ENCODE results near the gene MEIS2. TPM values are rescaled to one million over a fixed set of nuclear protein-coding genes. Genes with fewer than 3 reads are reported as not detected.

MEIS2 gene
- total and polyA plus RNA-seq, 2 experiments from 2014 or later = 0.27 TPM; not detected in 1

- TF ChIP-seq, protein P1, sequence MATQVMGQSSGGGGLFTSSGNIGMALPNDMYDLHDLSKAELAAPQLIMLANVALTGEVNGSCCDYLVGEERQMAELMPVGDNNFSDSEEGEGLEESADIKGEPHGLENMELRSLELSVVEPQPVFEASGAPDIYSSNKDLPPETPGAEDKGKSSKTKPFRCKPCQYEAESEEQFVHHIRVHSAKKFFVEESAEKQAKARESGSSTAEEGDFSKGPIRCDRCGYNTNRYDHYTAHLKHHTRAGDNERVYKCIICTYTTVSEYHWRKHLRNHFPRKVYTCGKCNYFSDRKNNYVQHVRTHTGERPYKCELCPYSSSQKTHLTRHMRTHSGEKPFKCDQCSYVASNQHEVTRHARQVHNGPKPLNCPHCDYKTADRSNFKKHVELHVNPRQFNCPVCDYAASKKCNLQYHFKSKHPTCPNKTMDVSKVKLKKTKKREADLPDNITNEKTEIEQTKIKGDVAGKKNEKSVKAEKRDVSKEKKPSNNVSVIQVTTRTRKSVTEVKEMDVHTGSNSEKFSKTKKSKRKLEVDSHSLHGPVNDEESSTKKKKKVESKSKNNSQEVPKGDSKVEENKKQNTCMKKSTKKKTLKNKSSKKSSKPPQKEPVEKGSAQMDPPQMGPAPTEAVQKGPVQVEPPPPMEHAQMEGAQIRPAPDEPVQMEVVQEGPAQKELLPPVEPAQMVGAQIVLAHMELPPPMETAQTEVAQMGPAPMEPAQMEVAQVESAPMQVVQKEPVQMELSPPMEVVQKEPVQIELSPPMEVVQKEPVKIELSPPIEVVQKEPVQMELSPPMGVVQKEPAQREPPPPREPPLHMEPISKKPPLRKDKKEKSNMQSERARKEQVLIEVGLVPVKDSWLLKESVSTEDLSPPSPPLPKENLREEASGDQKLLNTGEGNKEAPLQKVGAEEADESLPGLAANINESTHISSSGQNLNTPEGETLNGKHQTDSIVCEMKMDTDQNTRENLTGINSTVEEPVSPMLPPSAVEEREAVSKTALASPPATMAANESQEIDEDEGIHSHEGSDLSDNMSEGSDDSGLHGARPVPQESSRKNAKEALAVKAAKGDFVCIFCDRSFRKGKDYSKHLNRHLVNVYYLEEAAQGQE (IDR thresholded peaks at IDR 0.05; ENCODE audit: unreplicated experiment) = no peak
- TF ChIP-seq CTCF (conservative IDR thresholded peaks at IDR 0.05; ENCODE audit: low read depth in 2 of 2) = no peak
Measured at GRCh38 chr15:36925049-36925448, 175.3 kb downstream of the MEIS2 start (continued).

DNA sequence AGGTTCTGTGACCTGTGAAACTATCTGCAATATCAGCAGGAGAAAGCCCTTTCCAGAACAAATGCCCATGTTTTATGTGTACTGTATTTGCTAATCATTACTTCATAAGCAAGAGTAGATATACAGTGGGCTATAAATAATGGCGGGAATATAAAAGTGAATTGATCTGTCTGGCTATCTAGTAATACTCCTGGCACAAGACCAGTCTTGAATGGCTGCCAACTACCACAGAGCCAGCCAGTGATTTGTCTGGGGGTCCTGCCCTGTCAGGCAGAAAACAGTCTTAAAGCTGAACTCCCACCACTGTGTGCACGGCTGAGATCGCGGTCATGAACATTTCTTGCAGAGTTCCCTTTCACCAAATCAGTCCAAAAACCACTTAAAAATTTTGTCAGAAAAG lies 176.3 kb downstream of the MEIS2 start:
- peaks cover 3% of the 10 kb centered on the region for H3K27me3 Mint-ChIP-seq (ENCODE audit: insufficient read depth, low read depth, poor library complexity)
- Histone ChIP-seq H3K4me3 (no peak overlapping the region), H3K9me2 (ENCODE audit: insufficient read depth) (no peaks in the 10 kb centered on the region), H3K36me3 (ENCODE audit: insufficient read depth) (no peaks in the 10 kb centered on the region), H3K4me1 (ENCODE audit: insufficient read depth) (no peaks in the 10 kb centered on the region), H2AFZ (no peak overlapping the region), H3K27ac (ENCODE audit: low read depth) (no peak overlapping the region), H4K20me1 (replicated peaks; ENCODE audit: insufficient read depth) (no peaks in the 10 kb centered on the region), H3K27me3 (ENCODE audit: insufficient read depth) (no peaks in the 10 kb centered on the region), H3K79me2 (replicated peaks; ENCODE audit: insufficient read depth) (no peaks in the 10 kb centered on the region), H3K4me2 (no peak overlapping the region), H3F3A (replicated peaks; ENCODE audit: low read depth) (no peaks in the 10 kb centered on the region)
- no peak overlapping the region for H3K27ac Mint-ChIP-seq
- H3K36me3 Mint-ChIP-seq (ENCODE audit: low read depth) = no peaks in the 10 kb centered on the region
- H3K4me1 Mint-ChIP-seq = peaks cover 6% of the 10 kb centered on the region; the same call in 2 of the 3 replicates
- no peak overlapping the region for H3K4me3 Mint-ChIP-seq
- no peaks in the 10 kb centered on the region for H3K9me3 Mint-ChIP-seq
- no peak for TF ChIP-seq CREB1 (CRISPR knock-in tag; IDR thresholded peaks at IDR 0.05; ENCODE audit: low read depth)
- ATAC-seq (no peak), DNase-seq (ENCODE audit: low spot score) (no peak)

DNA sequence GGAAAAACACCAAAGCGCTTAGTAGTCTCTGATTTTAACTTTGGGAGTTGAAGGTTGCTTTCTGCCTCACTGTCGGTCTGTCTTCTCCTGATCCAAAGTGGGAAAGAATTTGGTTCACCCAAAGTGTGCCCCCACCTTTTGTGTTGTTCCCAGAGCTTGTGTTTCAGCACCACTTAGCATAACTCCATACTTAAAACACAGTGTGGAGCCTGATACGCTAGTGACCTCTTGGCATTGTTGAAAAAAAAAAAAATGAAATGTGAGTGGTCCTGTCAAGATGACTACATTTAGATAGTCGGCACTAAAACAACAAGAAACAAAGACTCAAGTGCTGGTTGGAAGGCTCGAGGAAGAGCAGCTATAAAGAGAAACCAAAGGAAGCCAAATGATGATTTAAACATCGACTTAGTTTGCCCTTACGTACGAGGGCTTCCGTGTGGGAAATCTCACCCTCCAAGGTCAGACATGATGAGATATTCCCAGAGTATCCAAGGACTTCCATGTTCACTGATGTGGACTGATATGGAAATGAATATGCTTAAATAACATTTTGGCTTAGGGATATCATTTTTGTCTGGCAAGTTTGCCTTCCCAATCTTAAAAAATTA lies 178.8 kb downstream of the MEIS2 start:
- H3K4me1 Mint-ChIP-seq = peaks cover 6% of the 10 kb centered on the region; the same call in 2 of the 3 replicates
- H3K27me3 Mint-ChIP-seq (ENCODE audit: insufficient read depth, low read depth, poor library complexity) = peaks cover 3% of the 10 kb centered on the region
- Histone ChIP-seq H3K27me3 (ENCODE audit: insufficient read depth) (no peaks in the 10 kb centered on the region), H4K20me1 (replicated peaks; ENCODE audit: insufficient read depth) (no peaks in the 10 kb centered on the region), H3K79me2 (replicated peaks; ENCODE audit: insufficient read depth) (no peaks in the 10 kb centered on the region), H3K4me3 (no peak overlapping the region), H3K4me2 (no peak overlapping the region), H3K36me3 (ENCODE audit: insufficient read depth) (no peaks in the 10 kb centered on the region), H3K9me2 (ENCODE audit: insufficient read depth) (no peaks in the 10 kb centered on the region), H3F3A (replicated peaks; ENCODE audit: low read depth) (no peaks in the 10 kb centered on the region), H3K27ac (ENCODE audit: low read depth) (no peak overlapping the region), H3K4me1 (ENCODE audit: insufficient read depth) (no peaks in the 10 kb centered on the region), H2AFZ (0 out of 2 replicates have a peak overlapping the region, but pooled peaks have one; percentile 19)
- ATAC-seq (peak; percentile 46; the same call in 2 of the 3 replicates), DNase-seq (ENCODE audit: low spot score) (no peak)
- H3K36me3 Mint-ChIP-seq (ENCODE audit: low read depth) = no peaks in the 10 kb centered on the region
- H3K27ac Mint-ChIP-seq = no peak overlapping the region
- no peaks in the 10 kb centered on the region for H3K9me3 Mint-ChIP-seq
- H3K4me3 Mint-ChIP-seq = no peak overlapping the region
- TF ChIP-seq ZNF462 (CRISPR knock-in tag; IDR thresholded peaks at IDR 0.05) (no peak), NANOG (IDR thresholded peaks at IDR 0.05; ENCODE audit: borderline replicate concordance) (no peak), EZH2phosphoT487 (IDR thresholded peaks at IDR 0.05; ENCODE audit: unreplicated experiment) (no peak), POLR2AphosphoS5 (IDR thresholded peaks at IDR 0.05; ENCODE audit: low read depth) (no peak)
